Activated naive CD8-positive, alpha-beta T cell treated with anti-CD3 and anti-CD28 coated beads, Interleukin-2, amount 50 U/mL, for 24 hours (primary cell): ENCODE data around the gene WDR18.

Source experiments
- ATAC-seq: fragments of 150-1000 bp; cut with Tn5 transposase; one replicate; pipeline ENCODE4 v1.10.0; 2021
- DNase-seq: peaks from one replicate; pipeline ENCODE4 v3.0.0; 2021
- H3K27ac Mint-ChIP-seq: one replicate; pipeline ENCODE4 v1.8.0; 2021; ENCODE audit warnings: mild to moderate bottlenecking, mixed read lengths
- H3K27me3 Mint-ChIP-seq: one replicate; pipeline ENCODE4 v1.8.0; 2021; ENCODE audit warnings: mixed read lengths
- H3K36me3 Mint-ChIP-seq: one replicate; pipeline ENCODE4 v1.8.0; 2021; ENCODE audit warnings: low read depth, mixed read lengths
- H3K4me1 Mint-ChIP-seq: one replicate; pipeline ENCODE4 v1.8.0; 2021; ENCODE audit warnings: mixed read lengths
- H3K4me3 Mint-ChIP-seq: one replicate; pipeline ENCODE4 v1.8.0; 2021; ENCODE audit warnings: mild to moderate bottlenecking, moderate library complexity, mixed read lengths
- H3K9me3 Mint-ChIP-seq: one replicate; pipeline ENCODE4 v1.8.0; 2021; ENCODE audit warnings: mixed read lengths

WDR18 gene

DNA sequence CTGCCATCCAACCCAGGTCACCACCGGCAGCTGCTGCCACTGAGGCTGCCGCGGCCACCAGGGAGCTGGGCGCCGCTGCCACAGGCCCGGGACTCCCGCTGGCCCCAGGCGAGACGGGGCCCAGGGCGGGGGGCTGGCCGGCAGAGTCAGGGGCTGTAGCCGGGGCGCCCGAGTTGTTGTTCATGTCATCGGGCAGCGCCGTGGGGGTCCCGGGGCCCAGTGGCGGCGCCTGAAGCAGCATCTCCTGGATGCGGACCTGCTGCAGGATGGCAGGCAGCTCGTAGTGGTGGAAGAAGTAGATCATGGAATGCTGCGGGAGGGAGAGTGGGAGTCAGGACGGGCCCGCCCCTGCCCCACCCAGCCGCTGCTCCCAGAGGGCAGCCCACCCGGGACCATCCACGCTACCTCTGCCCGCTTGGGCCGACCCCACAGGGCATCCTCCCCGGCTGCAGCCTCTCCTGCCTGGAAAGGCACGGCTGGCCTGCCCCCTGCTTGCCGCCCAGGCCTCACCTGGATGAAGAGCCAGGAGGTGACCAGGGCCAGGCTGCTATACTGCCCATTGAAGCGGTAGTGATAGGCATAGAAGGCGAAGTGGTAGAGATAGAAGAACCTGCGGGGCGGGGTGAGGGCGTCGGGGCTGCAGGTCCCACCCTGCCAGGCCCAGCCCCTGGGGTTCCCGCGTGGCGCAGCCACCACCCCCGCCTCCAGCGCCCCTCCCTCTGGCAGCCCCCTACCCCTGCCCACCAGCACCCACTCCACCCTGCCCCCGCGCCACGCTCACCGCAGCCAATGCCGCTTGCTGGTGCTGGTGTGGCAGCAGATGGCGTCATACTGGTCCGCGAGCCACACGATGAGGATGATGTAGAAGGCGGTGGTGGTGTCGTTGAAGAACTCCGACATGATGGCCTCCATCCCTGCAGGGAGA lies 26.7 kb downstream of the WDR18 start:
- Mint-ChIP-seq H3K4me1 (no peaks in the 10 kb centered on the region), H3K27ac (no peak overlapping the region), H3K4me3 (no peak overlapping the region), H3K27me3 (no peaks in the 10 kb centered on the region), H3K9me3 (no peaks in the 10 kb centered on the region), H3K36me3 (no peaks in the 10 kb centered on the region)
- DNase-seq (no peak), ATAC-seq (no peak)

DNA sequence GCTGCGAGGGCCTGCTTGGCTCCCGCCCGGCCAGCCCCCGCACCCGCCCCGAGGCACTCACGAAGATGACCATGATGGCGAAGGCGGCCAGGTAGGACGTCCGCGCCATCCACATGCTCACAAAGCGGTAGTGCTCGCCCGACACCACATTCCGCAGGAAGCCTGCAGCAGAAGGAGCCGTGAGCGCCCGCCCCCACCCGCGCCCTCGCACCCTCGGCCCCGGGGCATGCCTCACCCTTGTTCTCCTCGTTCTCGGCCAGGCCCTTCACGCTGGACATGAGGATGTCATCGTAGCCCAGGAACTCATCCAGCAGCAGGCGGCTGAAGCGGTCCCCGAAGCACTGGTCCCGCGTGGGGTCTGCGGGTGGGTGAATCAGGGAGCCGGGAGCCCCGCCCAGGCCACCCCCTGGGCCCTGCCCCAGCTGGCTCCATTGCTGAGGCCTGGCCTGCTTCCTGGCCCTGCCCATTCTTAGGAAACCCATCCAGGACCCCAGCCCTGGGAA lies 27.7 kb downstream of the WDR18 start:
- Mint-ChIP-seq H3K4me1 (peaks cover 4% of the 10 kb centered on the region), H3K27me3 (no peaks in the 10 kb centered on the region), H3K9me3 (no peaks in the 10 kb centered on the region), H3K27ac (no peak overlapping the region), H3K4me3 (no peak overlapping the region), H3K36me3 (no peaks in the 10 kb centered on the region)
- no peak for ATAC-seq
- no peak for DNase-seq

GRCh38 chr19:1012334-1012733 lies 28.2 kb downstream of the WDR18 start:
- Mint-ChIP-seq H3K36me3 (no peaks in the 10 kb centered on the region), H3K27me3 (no peaks in the 10 kb centered on the region)
- DNase-seq, result no peak

DNA sequence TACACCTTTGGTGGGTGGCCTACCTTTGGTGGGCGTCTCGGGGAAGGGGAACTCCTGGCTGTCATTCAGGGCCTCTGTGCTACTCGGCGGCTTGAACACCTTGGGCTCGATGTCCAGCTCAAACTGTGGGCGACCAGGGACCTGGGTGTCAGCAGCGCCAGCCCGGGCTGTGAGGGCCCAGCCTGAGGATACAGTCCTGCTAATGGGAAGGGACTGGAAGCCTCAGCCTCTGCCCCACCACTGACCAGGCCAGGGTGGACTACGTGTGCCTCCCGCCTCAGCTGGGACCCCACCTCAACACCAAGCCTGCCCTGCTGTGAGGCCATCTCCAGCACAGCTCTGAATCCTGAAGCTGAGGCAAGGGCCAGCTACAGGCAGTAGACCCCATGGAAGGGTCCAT lies 29.1 kb downstream of the WDR18 start:
- Mint-ChIP-seq H3K27me3 (no peaks in the 10 kb centered on the region), H3K36me3 (no peaks in the 10 kb centered on the region), H3K4me3 (no peak overlapping the region), H3K27ac (no peak overlapping the region), H3K4me1 (peaks cover 17% of the 10 kb centered on the region), H3K9me3 (no peaks in the 10 kb centered on the region)
- ATAC-seq (no peak), DNase-seq (no peak)

More at GRCh38 chr19:1012334-1012733, 28.2 kb downstream of the WDR18 start:
- no peak for ATAC-seq
- Mint-ChIP-seq H3K4me1 (peaks cover 8% of the 10 kb centered on the region), H3K9me3 (no peaks in the 10 kb centered on the region), H3K4me3 (no peak overlapping the region), H3K27ac (no peak overlapping the region)

DNA sequence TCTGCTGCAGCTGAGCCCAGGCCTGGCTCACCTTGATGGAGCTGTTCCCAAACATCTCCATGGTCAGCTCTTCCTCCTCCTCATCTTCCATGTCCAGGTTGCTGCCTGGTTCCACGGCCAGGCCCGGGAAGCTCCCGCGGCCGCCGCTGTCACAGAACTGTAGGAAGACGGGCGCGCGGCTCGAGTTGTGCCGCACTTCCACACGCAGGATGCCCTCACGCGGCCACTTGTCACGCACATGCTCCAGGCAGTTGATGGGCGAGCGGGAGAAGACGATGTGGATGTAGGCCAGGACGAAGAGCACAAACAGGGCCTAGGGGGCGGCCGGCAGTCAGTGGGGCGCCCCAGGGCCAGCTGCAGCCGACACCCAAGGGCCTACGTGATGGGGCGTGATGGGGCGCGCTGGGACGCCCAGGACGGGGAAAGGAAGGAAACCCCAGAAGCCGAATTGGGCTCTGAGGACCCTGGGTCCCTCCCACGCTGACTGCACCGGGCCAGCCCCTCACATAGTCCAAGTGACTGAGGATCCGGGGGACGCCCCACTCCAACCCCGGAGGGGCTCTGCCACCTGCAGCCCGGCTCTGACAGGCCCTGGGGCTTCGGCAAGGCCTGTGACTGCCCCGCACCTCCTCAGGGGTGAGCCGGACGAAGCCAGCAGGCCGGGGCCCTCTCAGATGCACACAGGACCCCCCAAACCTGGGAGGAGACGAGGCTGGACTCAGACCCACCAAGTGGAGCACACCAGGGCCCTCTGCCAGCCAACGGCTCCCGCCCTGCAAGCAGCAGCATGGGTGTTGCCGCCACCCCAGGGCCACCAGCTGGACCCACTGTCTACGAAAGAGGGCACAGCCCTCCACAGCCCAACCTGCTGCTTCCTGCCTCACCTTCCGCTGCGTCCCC lies 30.3 kb downstream of the WDR18 start:
- no peak for ATAC-seq
- H3K27ac Mint-ChIP-seq, result no peak overlapping the region
- H3K4me1 Mint-ChIP-seq, result peaks cover 28% of the 10 kb centered on the region
- no peak for DNase-seq
- no peaks in the 10 kb centered on the region for H3K36me3 Mint-ChIP-seq
- no peak overlapping the region for H3K4me3 Mint-ChIP-seq
- H3K27me3 Mint-ChIP-seq, result no peaks in the 10 kb centered on the region
- no peaks in the 10 kb centered on the region for H3K9me3 Mint-ChIP-seq

DNA sequence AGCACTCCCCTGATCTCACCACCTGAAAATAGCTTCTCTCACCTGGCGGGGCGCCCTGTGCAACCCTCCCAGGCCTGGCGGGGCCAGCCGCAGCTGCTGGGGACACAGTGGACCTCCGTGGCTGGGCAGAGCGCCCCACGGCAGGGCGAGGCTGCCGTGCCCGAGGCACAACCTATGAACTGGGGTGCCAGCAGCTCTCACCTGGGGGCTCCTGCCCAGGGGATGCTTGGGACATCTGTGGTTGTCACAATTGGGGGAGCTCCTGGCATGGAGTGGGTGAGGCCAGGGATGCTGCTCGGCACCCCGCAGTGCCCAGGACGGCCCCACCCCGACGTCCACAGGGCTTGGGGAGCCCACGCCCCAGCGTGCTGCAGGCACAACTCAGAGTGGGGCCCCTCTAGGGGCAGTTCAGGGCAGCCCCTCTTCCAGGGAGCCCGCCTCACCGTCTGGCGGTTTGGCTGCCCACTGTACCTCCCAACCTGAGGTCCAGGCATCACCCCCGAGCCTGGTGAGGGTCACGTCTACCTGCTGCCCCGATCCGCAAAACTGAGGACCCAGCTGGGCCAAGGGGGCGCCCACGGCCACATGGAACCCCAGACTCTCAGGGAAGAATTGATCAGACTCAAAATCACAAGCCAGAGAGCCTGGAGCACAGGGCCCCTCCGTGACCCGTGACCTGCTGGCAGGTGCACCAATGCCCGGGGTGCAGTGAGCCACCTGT lies 31.1 kb downstream of the WDR18 start:
- Mint-ChIP-seq H3K36me3 (peaks cover 4% of the 10 kb centered on the region), H3K4me3 (no peak overlapping the region), H3K27ac (no peak overlapping the region), H3K9me3 (no peaks in the 10 kb centered on the region), H3K27me3 (no peaks in the 10 kb centered on the region), H3K4me1 (peaks cover 34% of the 10 kb centered on the region)
- DNase-seq, result no peak
- ATAC-seq, result no peak

- H3K27me3 Mint-ChIP-seq, result no peaks in the 10 kb centered on the region
Observed at GRCh38 chr19:1015782-1016646, 31.9 kb downstream of the WDR18 start.

DNA sequence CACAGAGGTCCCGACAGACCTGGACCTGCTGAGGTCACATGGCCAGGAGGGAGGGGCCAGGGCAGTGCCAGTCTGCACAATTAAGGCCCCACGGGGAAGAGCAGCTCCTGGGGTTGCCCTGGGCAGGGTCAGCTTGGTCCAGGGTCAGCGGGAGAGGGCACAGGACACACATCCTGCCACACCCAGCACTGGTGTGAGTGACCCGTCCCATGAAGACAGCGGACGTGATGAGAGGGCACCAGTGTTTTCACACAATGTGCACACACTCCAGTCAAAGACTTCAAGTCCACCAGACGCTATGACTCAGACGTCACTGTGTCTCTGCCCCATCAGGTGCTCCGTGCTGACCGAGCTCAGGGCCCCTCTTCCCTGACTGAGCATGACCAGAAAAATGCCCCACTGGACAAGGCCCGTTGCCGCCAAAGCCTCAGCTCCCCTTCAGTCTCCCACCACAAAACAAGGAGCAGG lies 32.5 kb downstream of the WDR18 start:
- H3K4me1 Mint-ChIP-seq, result peaks cover 42% of the 10 kb centered on the region
- peak overlapping the region; percentile 59 for H3K27ac Mint-ChIP-seq
- no peak for DNase-seq
- H3K36me3 Mint-ChIP-seq, result peaks cover 7% of the 10 kb centered on the region
- peak overlapping the region; percentile 34 for H3K4me3 Mint-ChIP-seq
- peaks cover 5% of the 10 kb centered on the region for H3K27me3 Mint-ChIP-seq
- ATAC-seq, result no peak
- no peaks in the 10 kb centered on the region for H3K9me3 Mint-ChIP-seq

More at GRCh38 chr19:1015782-1016646, 31.9 kb downstream of the WDR18 start:
- no peaks in the 10 kb centered on the region for H3K9me3 Mint-ChIP-seq
- no peak overlapping the region for H3K27ac Mint-ChIP-seq
- peaks cover 35% of the 10 kb centered on the region for H3K4me1 Mint-ChIP-seq
- H3K36me3 Mint-ChIP-seq, result peaks cover 4% of the 10 kb centered on the region
- ATAC-seq, result no peak
- DNase-seq, result no peak
- no peak overlapping the region for H3K4me3 Mint-ChIP-seq

GRCh38 chr19:1017115-1017905 lies 33.2 kb downstream of the WDR18 start:
- H3K4me1 Mint-ChIP-seq, result peaks cover 44% of the 10 kb centered on the region
- no peak for DNase-seq
- H3K4me3 Mint-ChIP-seq, result peak overlapping the region; percentile 34
- H3K36me3 Mint-ChIP-seq, result peaks cover 7% of the 10 kb centered on the region
- H3K27me3 Mint-ChIP-seq, result peaks cover 5% of the 10 kb centered on the region
- ATAC-seq, result no peak
- H3K27ac Mint-ChIP-seq, result peak overlapping the region; percentile 59
- no peaks in the 10 kb centered on the region for H3K9me3 Mint-ChIP-seq

DNA sequence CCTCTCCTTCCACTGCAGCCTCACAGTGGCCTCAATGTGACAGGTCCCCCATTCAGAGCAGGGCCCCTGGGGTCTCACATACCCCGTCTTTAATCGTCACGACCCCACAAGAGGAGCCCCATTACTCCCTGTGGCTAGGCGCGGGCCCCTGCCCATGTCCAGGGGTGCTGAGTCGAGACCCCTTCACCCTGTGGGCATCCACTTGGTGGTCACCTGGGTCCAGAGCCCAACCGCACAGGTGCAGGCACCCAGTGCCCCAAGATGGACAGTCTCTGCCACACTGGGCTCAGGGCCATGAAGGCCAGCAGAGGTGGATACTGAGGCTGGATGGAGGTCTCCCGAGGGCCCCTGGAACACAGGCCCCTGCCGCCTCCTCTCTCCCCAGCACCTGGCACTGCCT lies 33.8 kb downstream of the WDR18 start:
- Mint-ChIP-seq H3K36me3 (peaks cover 7% of the 10 kb centered on the region), H3K4me3 (peak overlapping the region; percentile 38), H3K27ac (peak overlapping the region; percentile 59), H3K27me3 (peaks cover 5% of the 10 kb centered on the region), H3K4me1 (peaks cover 44% of the 10 kb centered on the region), H3K9me3 (no peaks in the 10 kb centered on the region)
- ATAC-seq, result no peak
- no peak for DNase-seq

DNA sequence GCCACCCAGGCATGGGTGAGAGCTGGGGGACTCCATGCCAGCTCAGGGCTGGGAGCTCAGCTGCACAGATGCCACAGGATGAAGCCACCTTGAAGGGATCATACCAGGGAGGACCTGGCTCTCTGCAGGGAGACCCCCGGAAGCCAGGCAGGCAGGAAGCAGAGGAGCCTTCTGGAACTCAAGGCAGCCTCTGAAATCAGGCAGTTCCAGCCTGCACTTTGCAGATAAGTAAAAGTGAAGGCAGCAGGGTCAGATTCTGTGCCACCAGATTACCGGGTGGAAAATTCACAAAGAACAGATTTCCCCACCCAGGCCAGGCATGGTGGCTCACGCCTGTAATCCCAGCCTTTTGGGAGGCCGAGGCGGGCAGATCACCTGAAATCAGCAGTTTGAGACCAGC lies 34.2 kb downstream of the WDR18 start:
- DNase-seq (no peak), ATAC-seq (no peak)
- H3K4me3 Mint-ChIP-seq, result peak overlapping the region; percentile 94
- peak overlapping the region; percentile 56 for H3K27ac Mint-ChIP-seq
- H3K27me3 Mint-ChIP-seq, result peaks cover 5% of the 10 kb centered on the region
- H3K4me1 Mint-ChIP-seq, result peaks cover 44% of the 10 kb centered on the region
- H3K9me3 Mint-ChIP-seq, result no peaks in the 10 kb centered on the region
- peaks cover 7% of the 10 kb centered on the region for H3K36me3 Mint-ChIP-seq

DNA sequence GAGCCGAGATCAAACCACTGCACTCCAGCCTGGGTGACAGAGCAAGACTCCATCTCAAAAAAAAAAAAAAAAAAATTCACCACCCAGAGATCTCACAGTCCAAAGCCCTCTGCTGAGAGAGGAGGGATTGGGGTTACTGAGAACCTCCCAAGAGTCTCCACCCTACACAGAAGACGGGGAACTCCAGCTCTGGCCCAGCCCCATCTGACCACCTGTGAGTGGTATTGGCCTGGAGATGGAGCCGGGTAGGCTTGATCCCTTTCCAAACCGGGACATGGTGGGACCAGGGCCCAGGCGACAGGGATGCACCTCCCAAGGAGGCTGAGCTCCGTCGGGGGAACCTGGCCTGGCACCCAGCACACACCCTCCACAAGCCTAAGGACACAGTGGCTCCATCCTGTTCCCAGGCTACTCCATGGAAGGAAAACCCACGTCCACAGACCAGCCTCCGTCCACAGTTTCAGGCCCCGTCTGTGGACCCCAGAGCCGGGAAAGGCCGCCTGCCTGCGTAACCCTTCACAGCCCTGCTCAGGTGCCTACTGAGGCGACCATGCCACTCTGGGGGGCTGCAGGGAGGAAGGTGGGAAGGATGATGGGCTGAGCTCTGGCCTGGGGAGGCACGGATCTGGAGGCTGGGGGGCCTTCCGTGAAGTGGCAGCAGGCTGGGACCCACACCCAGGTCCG lies 34.9 kb downstream of the WDR18 start:
- ATAC-seq, result no peak
- no peaks in the 10 kb centered on the region for H3K9me3 Mint-ChIP-seq
- no peak for DNase-seq
- peaks cover 7% of the 10 kb centered on the region for H3K36me3 Mint-ChIP-seq
- H3K4me1 Mint-ChIP-seq, result peaks cover 44% of the 10 kb centered on the region
- peak overlapping the region; percentile 56 for H3K27ac Mint-ChIP-seq
- peak overlapping the region; percentile 94 for H3K4me3 Mint-ChIP-seq
- peaks cover 5% of the 10 kb centered on the region for H3K27me3 Mint-ChIP-seq
